Stromal cell of bone marrow (primary cell): ENCODE data around the gene SPCS1.
"Not testable (repeated sequence)": the region's sequence is repeated elsewhere in the genome, so short reads cannot be mapped to it uniquely, and the experiment has no call there.

ENCODE experiments used
- DNase-seq: peaks from one replicate; pipeline ENCODE4 v3.0.0-alpha.2; 2012; ENCODE audit warnings: low read depth

The SPCS1 gene

GRCh38 chr3:52694528-52695189 lies 11.2 kb upstream of the SPCS1 start:
- no peak for DNase-seq

- no peak for DNase-seq
Observed at GRCh38 chr3:52695798-52696671, 9.9 kb upstream of the SPCS1 start.

GRCh38 chr3:52696830-52697631 lies 8.9 kb upstream of the SPCS1 start:
- DNase-seq, result no peak

- DNase-seq, result no peak
Observed at GRCh38 chr3:52697632-52697965, 8.3 kb upstream of the SPCS1 start.

- DNase-seq, result no peak
Observed at GRCh38 chr3:52703341-52703740, 2.6 kb upstream of the SPCS1 start.

- no peak for DNase-seq
Observed at GRCh38 chr3:52704611-52705437, 1.1 kb upstream of the SPCS1 start.

GRCh38 chr3:52705438-52705687 lies 543 bp upstream of the SPCS1 start:
- DNase-seq, result no peak

GRCh38 chr3:52707585-52707984 lies 1.7 kb downstream of the SPCS1 start:
- DNase-seq, result no peak

- no peak for DNase-seq
Observed at GRCh38 chr3:52710512-52710911, 4.6 kb downstream of the SPCS1 start.

GRCh38 chr3:52712291-52713212 lies 6.6 kb downstream of the SPCS1 start:
- DNase-seq, result no peak

GRCh38 chr3:52714335-52715302 lies 8.7 kb downstream of the SPCS1 start:
- DNase-seq, result no peak

- no peak for DNase-seq
Observed at GRCh38 chr3:52715714-52716305, 9.9 kb downstream of the SPCS1 start.

- no peak for DNase-seq
Observed at GRCh38 chr3:52719618-52720017, 13.7 kb downstream of the SPCS1 start.

GRCh38 chr3:52721002-52721729 lies 15.3 kb downstream of the SPCS1 start:
- DNase-seq, result no peak

- DNase-seq, result no peak
Observed at GRCh38 chr3:52721730-52722008, 15.8 kb downstream of the SPCS1 start.

GRCh38 chr3:52722491-52722890 lies 16.6 kb downstream of the SPCS1 start:
- no peak for DNase-seq

- DNase-seq, result no peak
Observed at GRCh38 chr3:52723935-52724334, 18.0 kb downstream of the SPCS1 start.

- DNase-seq, result no peak
Observed at GRCh38 chr3:52724511-52724910, 18.6 kb downstream of the SPCS1 start.

- not testable (repeated sequence) for DNase-seq
Observed at GRCh38 chr3:52728753-52729152, 22.8 kb downstream of the SPCS1 start.
